CD4-positive, alpha-beta T cell treated with Interleukin-6 for 4 hours (primary cell): ENCODE measurements around the gene ITGA3.
"Not testable (repeated sequence)": the region's sequence is repeated elsewhere in the genome, so short reads cannot be mapped to it uniquely, and the experiment has no call there.

Experiments
- DNase-seq: peaks from one replicate; pipeline ENCODE4 v3.0.0-alpha.2; 2020; ENCODE audit warnings: mixed read lengths

The ITGA3 gene

GRCh38 chr17:50052822-50053653 is 2.9 kb upstream of the ITGA3 start:
- DNase-seq, result no peak

GRCh38 chr17:50053654-50053960 is 2.3 kb upstream of the ITGA3 start:
- DNase-seq, result no peak

GRCh38 chr17:50055055-50055425 is 870 bp upstream of the ITGA3 start:
- DNase-seq, result peak; percentile 55

DNA sequence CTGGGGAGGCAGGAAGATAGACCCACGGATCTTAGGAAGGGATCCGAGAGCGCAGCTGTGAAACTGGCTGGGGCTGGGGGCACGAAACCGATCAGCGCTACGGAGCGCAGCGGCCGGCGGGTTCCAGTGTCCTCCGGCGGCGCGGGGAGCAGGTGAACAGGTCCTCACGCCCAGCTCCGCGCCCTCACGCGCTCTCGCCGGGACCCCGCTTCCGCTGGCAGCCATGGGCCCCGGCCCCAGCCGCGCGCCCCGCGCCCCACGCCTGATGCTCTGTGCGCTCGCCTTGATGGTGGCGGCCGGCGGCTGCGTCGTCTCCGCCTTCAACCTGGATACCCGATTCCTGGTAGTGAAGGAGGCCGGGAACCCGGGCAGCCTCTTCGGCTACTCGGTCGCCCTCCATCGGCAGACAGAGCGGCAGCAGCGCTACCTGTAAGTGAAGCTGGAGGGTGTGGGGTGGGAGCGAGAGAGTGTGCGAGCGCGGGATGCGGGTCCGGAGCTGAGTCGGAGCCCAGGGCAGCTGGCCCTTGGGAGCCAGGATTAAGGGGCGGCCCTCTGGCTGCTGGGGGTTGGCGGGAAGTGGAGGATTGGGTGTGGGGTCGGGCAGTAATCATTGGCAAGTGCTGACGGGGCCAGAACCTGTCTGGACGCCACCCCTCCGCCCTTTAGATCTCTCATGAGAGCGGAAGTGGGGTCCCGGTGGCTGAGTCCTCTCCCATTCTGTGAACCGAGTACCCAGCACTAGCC is 479 bp downstream of the ITGA3 start:
- DNase-seq, result peak; percentile 71

DNA sequence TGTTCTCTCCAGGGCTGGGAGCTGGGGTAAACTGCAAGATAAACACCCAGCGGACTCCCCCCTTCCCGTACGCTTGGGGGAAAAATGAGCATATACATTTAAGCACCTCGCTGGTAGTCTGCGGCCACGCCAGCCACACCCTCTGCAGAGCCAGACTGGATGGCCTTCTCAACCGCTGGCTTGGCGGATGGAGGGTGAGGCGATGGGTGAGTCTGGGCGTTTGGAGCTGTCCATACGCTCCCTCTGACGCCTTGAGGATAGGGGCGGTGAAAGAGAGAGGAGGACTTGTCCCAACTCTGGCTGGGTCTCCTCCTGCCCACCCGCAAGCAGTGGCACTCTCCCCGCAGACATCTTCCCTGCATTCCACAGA is 1.0 kb downstream of the ITGA3 start:
- DNase-seq, result no peak

GRCh38 chr17:50057521-50057991 is 1.6 kb downstream of the ITGA3 start:
- no peak for DNase-seq

DNA sequence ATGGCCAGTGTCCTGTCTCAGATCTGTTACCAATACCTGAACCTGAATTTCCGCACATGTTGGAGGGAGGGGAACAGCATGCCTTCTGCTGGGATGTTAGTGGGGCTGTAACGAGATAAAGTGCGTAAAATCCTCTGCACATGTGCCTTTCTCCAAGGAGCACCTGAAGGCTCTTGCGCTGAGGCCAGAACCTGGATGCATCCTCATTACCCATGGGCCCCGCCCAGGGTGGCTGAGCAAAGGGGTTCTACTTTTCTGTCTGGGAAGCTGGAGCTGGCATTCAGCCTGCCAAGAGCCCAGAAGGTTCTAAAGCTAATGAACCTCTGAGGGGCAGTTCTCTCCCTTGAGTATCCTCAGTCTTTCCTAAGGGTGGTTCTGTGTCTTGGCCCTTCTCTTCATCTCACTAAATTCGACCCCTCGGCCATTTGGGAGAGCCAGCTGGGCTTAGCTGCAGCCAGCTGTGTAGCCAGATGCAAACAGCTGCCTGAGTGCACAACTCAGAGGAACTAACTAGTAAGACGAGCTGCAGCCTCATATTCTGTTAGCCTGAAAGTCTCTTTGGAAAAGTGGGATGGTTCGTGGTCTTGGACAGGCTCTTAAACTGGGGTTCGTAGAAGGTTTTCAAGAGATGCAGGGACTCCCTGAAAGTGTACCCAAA is 2.5 kb downstream of the ITGA3 start:
- no peak for DNase-seq

- no peak for DNase-seq
Measured at GRCh38 chr17:50059256-50059655, 3.3 kb downstream of the ITGA3 start.

- no peak for DNase-seq
Measured at GRCh38 chr17:50059759-50060273, 3.9 kb downstream of the ITGA3 start.

GRCh38 chr17:50060951-50061712 is 5.2 kb downstream of the ITGA3 start:
- no peak for DNase-seq

GRCh38 chr17:50061713-50062045 is 5.8 kb downstream of the ITGA3 start:
- DNase-seq, result not testable (repeated sequence)

GRCh38 chr17:50062293-50063243 is 6.7 kb downstream of the ITGA3 start:
- no peak for DNase-seq

- no peak for DNase-seq
Measured at GRCh38 chr17:50063561-50064252, 7.8 kb downstream of the ITGA3 start.

DNA sequence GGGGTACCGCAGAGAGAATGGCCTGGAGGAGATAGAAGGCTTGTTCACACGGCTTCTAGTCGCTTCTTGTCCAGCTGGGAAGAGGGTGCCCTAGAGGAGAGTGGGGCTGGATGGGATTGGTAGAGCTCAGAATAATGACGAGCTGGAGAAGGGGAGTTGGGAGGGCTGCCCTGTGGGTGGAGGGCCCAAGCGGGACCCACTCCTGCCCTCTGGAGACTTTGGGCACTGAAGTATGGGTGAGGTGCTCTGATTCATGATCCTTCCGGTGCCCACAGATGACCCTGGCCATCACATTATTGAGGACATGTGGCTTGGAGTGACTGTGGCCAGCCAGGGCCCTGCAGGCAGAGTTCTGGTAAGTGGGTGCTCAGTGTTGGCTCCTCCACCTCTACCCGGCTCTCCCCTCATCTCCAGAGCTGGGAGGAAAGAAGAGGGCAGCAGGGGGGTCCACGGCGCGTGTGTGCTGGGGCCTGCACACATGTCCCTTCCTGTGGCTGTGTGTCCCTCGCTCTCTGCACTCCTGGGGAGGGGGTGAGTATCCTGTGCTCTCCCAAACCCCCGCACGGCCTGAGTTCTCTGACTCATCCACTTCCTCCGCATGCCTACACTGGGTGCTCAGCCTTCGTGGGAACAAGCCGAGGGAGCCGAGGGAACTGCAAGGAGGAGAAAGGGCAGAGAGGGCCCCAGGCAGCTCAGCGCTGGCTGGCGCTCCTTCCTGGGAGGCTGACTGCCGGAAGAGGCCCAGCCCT is 8.5 kb downstream of the ITGA3 start:
- no peak for DNase-seq

DNA sequence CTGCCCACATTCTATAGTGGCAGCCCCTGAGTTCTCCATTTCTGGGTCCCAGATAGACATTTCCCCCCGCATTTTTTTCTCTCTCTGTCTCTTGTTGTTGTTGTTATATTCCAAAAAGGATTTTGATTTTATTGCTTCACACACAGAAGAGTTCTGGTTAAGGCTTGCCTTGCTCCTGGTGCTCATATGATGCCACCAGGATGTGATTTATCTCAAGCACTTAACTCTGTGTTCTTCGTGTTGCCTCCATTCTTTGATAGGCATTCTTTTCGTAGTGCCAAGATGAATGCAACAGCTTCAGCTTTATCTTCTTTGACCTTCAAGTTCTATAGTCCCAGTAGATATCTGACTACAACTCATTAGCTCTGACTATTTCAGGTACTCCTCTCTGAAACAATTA is 9.1 kb downstream of the ITGA3 start:
- DNase-seq, result no peak

- DNase-seq, result no peak
Measured at GRCh38 chr17:50066995-50067394, 11.1 kb downstream of the ITGA3 start.

GRCh38 chr17:50067996-50068395 is 12.1 kb downstream of the ITGA3 start:
- DNase-seq, result no peak

DNA sequence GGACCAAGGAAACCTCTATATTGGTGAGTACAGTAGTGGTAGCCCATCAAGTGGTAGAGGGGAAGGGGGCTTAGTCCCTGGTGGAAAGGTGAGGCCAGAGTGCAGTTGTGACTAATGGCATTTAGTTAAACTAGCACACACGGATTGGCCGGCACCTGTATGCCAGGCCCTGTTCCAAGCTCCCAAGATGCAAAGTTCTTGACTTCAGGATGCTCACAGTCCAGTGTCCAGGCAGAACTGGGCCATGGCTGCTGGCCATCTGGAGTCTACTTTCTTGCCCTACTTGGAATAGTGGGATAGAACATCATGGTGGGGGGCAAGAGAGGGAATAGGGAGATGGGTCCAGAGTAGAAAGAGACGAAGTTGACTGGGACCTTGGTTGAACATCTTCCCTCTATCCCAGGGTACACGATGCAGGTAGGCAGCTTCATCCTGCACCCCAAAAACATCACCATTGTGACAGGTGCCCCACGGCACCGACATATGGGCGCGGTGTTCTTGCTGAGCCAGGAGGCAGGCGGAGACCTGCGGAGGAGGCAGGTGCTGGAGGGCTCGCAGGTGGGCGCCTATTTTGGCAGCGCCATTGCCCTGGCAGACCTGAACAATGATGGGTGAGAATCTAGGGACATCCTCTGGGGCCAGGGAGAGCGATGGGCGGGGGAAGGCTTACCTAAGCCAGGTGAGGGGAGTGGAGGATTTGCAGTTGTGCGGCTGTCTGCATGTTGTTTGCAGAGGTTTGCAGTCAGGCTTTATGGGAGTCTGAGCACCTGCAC is 15.2 kb downstream of the ITGA3 start:
- no peak for DNase-seq

GRCh38 chr17:50071692-50072091 is 15.8 kb downstream of the ITGA3 start:
- no peak for DNase-seq

GRCh38 chr17:50072130-50072529 is 16.2 kb downstream of the ITGA3 start:
- DNase-seq, result no peak
